NCI-H1694 (cell line): Measurements from ENCODE around the gene TMPRSS11F.
A peak's percentile ranks its signal among the peaks of the same experiment; 100 is the strongest.
"Not testable (repeated sequence)": the region's sequence is repeated elsewhere in the genome, so short reads cannot be mapped to it uniquely, and the experiment has no call there.

Experiments used
- DNase-seq: peaks from one replicate; lab custom pipeline; 2025; lab: John Stamatoyannopoulos, UW

TMPRSS11F gene

GRCh38 chr4:68129793-68130192 lies at the start of gene TMPRSS11F:
Gene TMPRSS11F (minus strand): TSS chr4:68129869. CDS start chr4:68129820, 49 bp downstream.
- DNase-seq = no peak

- DNase-seq = no peak
These were observed 47.2 kb upstream of the TMPRSS11F start for GRCh38 chr4:68176904-68177303.

GRCh38 chr4:68176500-68176899 lies 46.8 kb upstream of the TMPRSS11F start:
- DNase-seq = no peak

- peak; percentile 49 for DNase-seq
These were observed 46.0 kb upstream of the TMPRSS11F start for GRCh38 chr4:68175562-68176155.

GRCh38 chr4:68174389-68174788 lies 44.7 kb upstream of the TMPRSS11F start:
- DNase-seq = not testable (repeated sequence)

- not testable (repeated sequence) for DNase-seq
These were observed 42.5 kb upstream of the TMPRSS11F start for GRCh38 chr4:68172147-68172546.

GRCh38 chr4:68167706-68168105 lies 38.0 kb upstream of the TMPRSS11F start:
- DNase-seq = peak; percentile 34

- no peak for DNase-seq
These were observed 37.5 kb upstream of the TMPRSS11F start for GRCh38 chr4:68167166-68167565.

- DNase-seq = no peak
These were observed 34.1 kb upstream of the TMPRSS11F start for GRCh38 chr4:68163754-68164153.

- no peak for DNase-seq
These were observed 32.5 kb upstream of the TMPRSS11F start for GRCh38 chr4:68162196-68162595.

- DNase-seq = no peak
These were observed 22.7 kb upstream of the TMPRSS11F start for GRCh38 chr4:68152411-68152810.

- no peak for DNase-seq
These were observed 19.4 kb upstream of the TMPRSS11F start for GRCh38 chr4:68148800-68149685.

- DNase-seq = no peak
These were observed 17.4 kb upstream of the TMPRSS11F start for GRCh38 chr4:68147079-68147478.

GRCh38 chr4:68145261-68145660 lies 15.6 kb upstream of the TMPRSS11F start:
- DNase-seq = no peak

GRCh38 chr4:68141852-68142251 lies 12.2 kb upstream of the TMPRSS11F start:
- DNase-seq = no peak

GRCh38 chr4:68132342-68132741 lies 2.7 kb upstream of the TMPRSS11F start:
- no peak for DNase-seq

GRCh38 chr4:68124262-68124661 lies 5.4 kb downstream of the TMPRSS11F start:
- DNase-seq = no peak

GRCh38 chr4:68123525-68123924 lies 6.1 kb downstream of the TMPRSS11F start:
- no peak for DNase-seq

- DNase-seq = no peak
These were observed 9.7 kb downstream of the TMPRSS11F start for GRCh38 chr4:68119921-68120320.

- DNase-seq = no peak
These were observed 19.2 kb downstream of the TMPRSS11F start for GRCh38 chr4:68110441-68110840.

- no peak for DNase-seq
These were observed 19.8 kb downstream of the TMPRSS11F start for GRCh38 chr4:68109868-68110267.

GRCh38 chr4:68082758-68083157 lies 46.9 kb downstream of the TMPRSS11F start:
- DNase-seq = no peak

- no peak for DNase-seq
These were observed 49.7 kb downstream of the TMPRSS11F start for GRCh38 chr4:68079928-68080327.
